ENCODE results near the gene CREBBP. TPM values are rescaled to one million over a fixed set of nuclear protein-coding genes. Genes with fewer than 3 reads are reported as not detected.
A peak's percentile ranks its signal among the peaks of the same experiment; 100 is the strongest.

Gene CREBBP
- total RNA-seq, 2 donors from 2014 or later = 65.0 to 103 TPM

GRCh38 chr16:3842994-3843393, 37.5 kb downstream of the CREBBP start:
- H3K9me3 ChIP-seq = no peaks in the 10 kb centered on the region
- no peak for TF ChIP-seq CTCF (IDR thresholded peaks at IDR 0.05)
- no peak for ATAC-seq (ENCODE audit: insufficient number of reproducible peaks, low FRiP score, low read depth)
- peaks cover 33 to 60% of the 10 kb centered on the region in 2 donors for H3K4me1 ChIP-seq (ENCODE audit: control insufficient read depth in 1 of 2, low read depth in 2 of 2)
- no peaks in the 10 kb centered on the region for H3K36me3 ChIP-seq
- H3K27ac ChIP-seq = no peak overlapping the region
- H3K27me3 ChIP-seq (replicated peaks; ENCODE audit: insufficient read depth) = no peaks in the 10 kb centered on the region
- DNase-seq (ENCODE audit: low spot score) = no peak
- H3K4me3 ChIP-seq = no peak overlapping the region

GRCh38 chr16:3841729-3842508, 38.6 kb downstream of the CREBBP start:
- H3K4me3 ChIP-seq = no peak overlapping the region
- DNase-seq (ENCODE audit: low spot score) (no peak), ATAC-seq (ENCODE audit: insufficient number of reproducible peaks, low FRiP score, low read depth) (no peak)
- H3K4me1 ChIP-seq (ENCODE audit: control insufficient read depth in 1 of 2, low read depth in 2 of 2) = peaks cover 35 to 56% of the 10 kb centered on the region in 2 donors
- no peaks in the 10 kb centered on the region for H3K9me3 ChIP-seq
- H3K36me3 ChIP-seq = no peaks in the 10 kb centered on the region
- peak overlapping the region in 1 of 2 donors; percentile 14 for H3K27ac ChIP-seq
- TF ChIP-seq CTCF (IDR thresholded peaks at IDR 0.05) = no peak
- no peaks in the 10 kb centered on the region for H3K27me3 ChIP-seq (replicated peaks; ENCODE audit: insufficient read depth)

- H3K27ac ChIP-seq = no peak overlapping the region
- ATAC-seq (ENCODE audit: insufficient number of reproducible peaks, low FRiP score, low read depth) = no peak
- H3K9me3 ChIP-seq = no peaks in the 10 kb centered on the region
- TF ChIP-seq CTCF (IDR thresholded peaks at IDR 0.05) = no peak
- no peak for DNase-seq (ENCODE audit: low spot score)
- no peak overlapping the region for H3K4me3 ChIP-seq
- peaks cover 35 to 56% of the 10 kb centered on the region in 2 donors for H3K4me1 ChIP-seq (ENCODE audit: control insufficient read depth in 1 of 2, low read depth in 2 of 2)
- no peaks in the 10 kb centered on the region for H3K27me3 ChIP-seq (replicated peaks; ENCODE audit: insufficient read depth)
- H3K36me3 ChIP-seq = no peaks in the 10 kb centered on the region
Measured at GRCh38 chr16:3839402-3840184, 40.9 kb downstream of the CREBBP start.

GRCh38 chr16:3838600-3839401, 41.7 kb downstream of the CREBBP start:
- Histone ChIP-seq H3K27me3 (replicated peaks; ENCODE audit: insufficient read depth) (no peaks in the 10 kb centered on the region), H3K4me1 (ENCODE audit: control insufficient read depth in 1 of 2, low read depth in 2 of 2) (peaks cover 35 to 56% of the 10 kb centered on the region in 2 donors), H3K9me3 (no peaks in the 10 kb centered on the region), H3K36me3 (no peaks in the 10 kb centered on the region), H3K27ac (no peak overlapping the region), H3K4me3 (no peak overlapping the region)
- ATAC-seq (ENCODE audit: insufficient number of reproducible peaks, low FRiP score, low read depth) (no peak), DNase-seq (ENCODE audit: low spot score) (no peak)
- TF ChIP-seq CTCF (IDR thresholded peaks at IDR 0.05) = no peak

Data from thoracic aorta (tissue), 2 donors.